GM18508 (cell line): ENCODE measurements around the gene FAM120B.
"Not testable (repeated sequence)": the region's sequence is repeated elsewhere in the genome, so short reads cannot be mapped to it uniquely, and the experiment has no call there.

ENCODE experiments used
- ATAC-seq: cut with Tn5 transposase; IDR thresholded peaks from one replicate; pipeline ENCODE4 v1.9.1; 2021; ENCODE audit warnings: moderate number of reproducible peaks; ENCODE audit not compliant: insufficient read depth, unreplicated experiment

Gene FAM120B

GRCh38 chr6:170306324-170307079, at the start of gene FAM120B:
Gene FAM120B (plus strand): TSS chr6:170306758. CDS start chr6:170317391, 10,633 bp downstream.
- ATAC-seq: peak; percentile 97

GRCh38 chr6:170257376-170257775, 49.2 kb upstream of the FAM120B start:
- ATAC-seq: no peak

GRCh38 chr6:170258407-170258806, 48.2 kb upstream of the FAM120B start:
- ATAC-seq: no peak

GRCh38 chr6:170259278-170259677, 47.3 kb upstream of the FAM120B start:
- ATAC-seq: no peak

GRCh38 chr6:170260686-170261085, 45.9 kb upstream of the FAM120B start:
- ATAC-seq: no peak

- no peak for ATAC-seq
These were observed 44.7 kb upstream of the FAM120B start for GRCh38 chr6:170261643-170262488.

- no peak for ATAC-seq
These were observed 44.0 kb upstream of the FAM120B start for GRCh38 chr6:170262489-170263088.

GRCh38 chr6:170263410-170263809, 43.1 kb upstream of the FAM120B start:
- ATAC-seq: no peak

GRCh38 chr6:170264086-170264485, 42.5 kb upstream of the FAM120B start:
- ATAC-seq: no peak

- ATAC-seq: not testable (repeated sequence)
These were observed 41.9 kb upstream of the FAM120B start for GRCh38 chr6:170264644-170265043.

GRCh38 chr6:170265655-170266054, 40.9 kb upstream of the FAM120B start:
- no peak for ATAC-seq

- no peak for ATAC-seq
These were observed 40.3 kb upstream of the FAM120B start for GRCh38 chr6:170266061-170266825.

- no peak for ATAC-seq
These were observed 38.9 kb upstream of the FAM120B start for GRCh38 chr6:170267688-170268087.

GRCh38 chr6:170268216-170269129, 38.1 kb upstream of the FAM120B start:
- no peak for ATAC-seq

- ATAC-seq: no peak
These were observed 37.3 kb upstream of the FAM120B start for GRCh38 chr6:170269151-170269845.

GRCh38 chr6:170269846-170270541, 36.6 kb upstream of the FAM120B start:
- ATAC-seq: no peak

- no peak for ATAC-seq
These were observed 35.5 kb upstream of the FAM120B start for GRCh38 chr6:170270984-170271593.
